Measurements from ENCODE around the gene SYNJ2. TPM values are rescaled to one million over a fixed set of nuclear protein-coding genes. Genes with fewer than 3 reads are reported as not detected.

The SYNJ2 gene
- total and polyA plus RNA-seq, 2 experiments from 2014 or later, result 2.8 to 5.6 TPM

DNA sequence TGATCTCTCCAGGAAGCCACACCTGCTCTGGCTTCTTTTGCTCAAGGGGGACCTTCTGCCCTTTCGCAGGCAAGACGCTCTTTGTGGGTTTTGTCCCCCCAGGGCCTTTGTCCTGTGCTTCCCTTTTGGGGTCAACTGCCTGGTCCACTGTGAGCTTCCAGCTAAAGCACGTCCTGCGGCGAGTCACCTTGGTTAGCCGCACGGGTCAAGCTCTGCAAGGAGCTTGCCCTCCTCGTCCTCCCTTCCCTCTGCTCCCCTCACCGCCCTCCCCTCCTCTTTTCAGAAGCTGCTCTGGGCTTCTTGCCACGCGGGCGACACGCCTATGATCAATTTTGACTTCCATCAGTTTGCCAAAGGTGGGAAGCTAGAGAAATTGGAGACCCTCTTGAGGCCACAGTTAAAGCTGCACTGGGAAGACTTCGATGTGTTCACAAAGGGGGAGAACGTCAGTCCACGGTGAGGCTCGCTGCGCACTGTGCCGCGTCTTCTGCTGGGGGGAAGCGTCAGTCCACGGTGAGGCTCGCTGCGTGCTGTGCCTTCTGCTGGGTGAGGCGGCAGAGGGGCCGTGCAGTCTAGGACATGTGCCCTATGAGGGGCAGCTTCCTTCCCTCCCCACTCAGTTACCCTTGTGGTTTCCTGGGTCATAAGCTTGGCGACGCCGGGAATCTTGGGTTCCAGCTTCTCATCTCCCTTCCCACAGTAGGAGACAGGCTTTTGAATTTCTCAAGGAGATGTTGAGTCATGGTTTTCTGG, 80.2 kb downstream of the SYNJ2 start (continued):
- no peak for TF ChIP-seq EZH2phosphoT487 (IDR thresholded peaks at IDR 0.05; ENCODE audit: unreplicated experiment)

DNA sequence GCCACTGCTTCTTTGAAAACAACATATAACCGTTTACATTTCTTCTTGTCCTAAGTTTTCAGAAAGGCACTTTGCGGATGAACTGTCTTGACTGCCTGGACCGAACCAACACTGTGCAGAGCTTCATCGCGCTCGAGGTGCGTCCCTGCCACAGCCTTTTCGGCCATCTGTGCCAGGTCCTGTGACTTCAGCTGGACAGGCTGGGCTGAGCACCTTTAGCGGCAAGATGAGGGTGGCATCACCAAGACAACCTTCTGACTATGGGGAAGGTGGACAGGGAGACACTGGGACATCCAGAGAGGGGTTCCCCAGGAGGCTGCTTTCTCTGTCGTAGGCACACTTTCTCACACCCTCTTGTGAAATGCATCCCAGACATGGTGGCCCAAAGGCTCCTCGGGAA, 82.1 kb downstream of the SYNJ2 start:
- Histone ChIP-seq H3K4me2 (no peak overlapping the region), H2AFZ (no peak overlapping the region), H3F3A (replicated peaks; ENCODE audit: low read depth) (no peaks in the 10 kb centered on the region), H3K9me2 (ENCODE audit: insufficient read depth) (no peaks in the 10 kb centered on the region), H3K4me1 (ENCODE audit: insufficient read depth) (no peaks in the 10 kb centered on the region), H3K27me3 (ENCODE audit: insufficient read depth) (no peaks in the 10 kb centered on the region), H3K79me2 (replicated peaks; ENCODE audit: insufficient read depth) (no peaks in the 10 kb centered on the region), H3K4me3 (no peak overlapping the region), H3K36me3 (ENCODE audit: insufficient read depth) (no peaks in the 10 kb centered on the region), H3K27ac (ENCODE audit: low read depth) (no peak overlapping the region), H4K20me1 (replicated peaks; ENCODE audit: insufficient read depth) (no peaks in the 10 kb centered on the region)
- DNase-seq (ENCODE audit: low spot score) (no peak), ATAC-seq (no peak)
- peaks cover 11% of the 10 kb centered on the region; the same call in 1 of the 3 replicates for H3K36me3 Mint-ChIP-seq (ENCODE audit: low read depth)
- H3K27me3 Mint-ChIP-seq (ENCODE audit: insufficient read depth, low read depth, poor library complexity), result peaks cover 6% of the 10 kb centered on the region
- no peak overlapping the region for H3K4me3 Mint-ChIP-seq
- H3K4me1 Mint-ChIP-seq, result peaks cover 11% of the 10 kb centered on the region
- H3K27ac Mint-ChIP-seq, result no peak overlapping the region
- no peaks in the 10 kb centered on the region for H3K9me3 Mint-ChIP-seq
- TF ChIP-seq, protein P1, sequence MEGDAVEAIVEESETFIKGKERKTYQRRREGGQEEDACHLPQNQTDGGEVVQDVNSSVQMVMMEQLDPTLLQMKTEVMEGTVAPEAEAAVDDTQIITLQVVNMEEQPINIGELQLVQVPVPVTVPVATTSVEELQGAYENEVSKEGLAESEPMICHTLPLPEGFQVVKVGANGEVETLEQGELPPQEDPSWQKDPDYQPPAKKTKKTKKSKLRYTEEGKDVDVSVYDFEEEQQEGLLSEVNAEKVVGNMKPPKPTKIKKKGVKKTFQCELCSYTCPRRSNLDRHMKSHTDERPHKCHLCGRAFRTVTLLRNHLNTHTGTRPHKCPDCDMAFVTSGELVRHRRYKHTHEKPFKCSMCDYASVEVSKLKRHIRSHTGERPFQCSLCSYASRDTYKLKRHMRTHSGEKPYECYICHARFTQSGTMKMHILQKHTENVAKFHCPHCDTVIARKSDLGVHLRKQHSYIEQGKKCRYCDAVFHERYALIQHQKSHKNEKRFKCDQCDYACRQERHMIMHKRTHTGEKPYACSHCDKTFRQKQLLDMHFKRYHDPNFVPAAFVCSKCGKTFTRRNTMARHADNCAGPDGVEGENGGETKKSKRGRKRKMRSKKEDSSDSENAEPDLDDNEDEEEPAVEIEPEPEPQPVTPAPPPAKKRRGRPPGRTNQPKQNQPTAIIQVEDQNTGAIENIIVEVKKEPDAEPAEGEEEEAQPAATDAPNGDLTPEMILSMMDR (conservative IDR thresholded peaks at IDR 0.05; ENCODE audit: low read depth in 2 of 2), result no peak
- TF ChIP-seq ZNF114 (CRISPR knock-in tag; IDR thresholded peaks at IDR 0.05) (no peak), JUNB (IDR thresholded peaks at IDR 0.05; ENCODE audit: unreplicated experiment) (no peak), CREB1 (CRISPR knock-in tag; IDR thresholded peaks at IDR 0.05; ENCODE audit: low read depth) (no peak), ZNF331 (CRISPR knock-in tag; IDR thresholded peaks at IDR 0.05; ENCODE audit: low read depth) (no peak), EZH2 (IDR thresholded peaks at IDR 0.05; ENCODE audit: low read depth, unreplicated experiment) (no peak), STAT1 (IDR thresholded peaks at IDR 0.05; ENCODE audit: unreplicated experiment) (no peak), NANOG (IDR thresholded peaks at IDR 0.05; ENCODE audit: borderline replicate concordance) (no peak), POLR2AphosphoS5 (IDR thresholded peaks at IDR 0.05; ENCODE audit: low read depth) (no peak)
- TF ChIP-seq, protein P2, sequence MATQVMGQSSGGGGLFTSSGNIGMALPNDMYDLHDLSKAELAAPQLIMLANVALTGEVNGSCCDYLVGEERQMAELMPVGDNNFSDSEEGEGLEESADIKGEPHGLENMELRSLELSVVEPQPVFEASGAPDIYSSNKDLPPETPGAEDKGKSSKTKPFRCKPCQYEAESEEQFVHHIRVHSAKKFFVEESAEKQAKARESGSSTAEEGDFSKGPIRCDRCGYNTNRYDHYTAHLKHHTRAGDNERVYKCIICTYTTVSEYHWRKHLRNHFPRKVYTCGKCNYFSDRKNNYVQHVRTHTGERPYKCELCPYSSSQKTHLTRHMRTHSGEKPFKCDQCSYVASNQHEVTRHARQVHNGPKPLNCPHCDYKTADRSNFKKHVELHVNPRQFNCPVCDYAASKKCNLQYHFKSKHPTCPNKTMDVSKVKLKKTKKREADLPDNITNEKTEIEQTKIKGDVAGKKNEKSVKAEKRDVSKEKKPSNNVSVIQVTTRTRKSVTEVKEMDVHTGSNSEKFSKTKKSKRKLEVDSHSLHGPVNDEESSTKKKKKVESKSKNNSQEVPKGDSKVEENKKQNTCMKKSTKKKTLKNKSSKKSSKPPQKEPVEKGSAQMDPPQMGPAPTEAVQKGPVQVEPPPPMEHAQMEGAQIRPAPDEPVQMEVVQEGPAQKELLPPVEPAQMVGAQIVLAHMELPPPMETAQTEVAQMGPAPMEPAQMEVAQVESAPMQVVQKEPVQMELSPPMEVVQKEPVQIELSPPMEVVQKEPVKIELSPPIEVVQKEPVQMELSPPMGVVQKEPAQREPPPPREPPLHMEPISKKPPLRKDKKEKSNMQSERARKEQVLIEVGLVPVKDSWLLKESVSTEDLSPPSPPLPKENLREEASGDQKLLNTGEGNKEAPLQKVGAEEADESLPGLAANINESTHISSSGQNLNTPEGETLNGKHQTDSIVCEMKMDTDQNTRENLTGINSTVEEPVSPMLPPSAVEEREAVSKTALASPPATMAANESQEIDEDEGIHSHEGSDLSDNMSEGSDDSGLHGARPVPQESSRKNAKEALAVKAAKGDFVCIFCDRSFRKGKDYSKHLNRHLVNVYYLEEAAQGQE (IDR thresholded peaks at IDR 0.05; ENCODE audit: unreplicated experiment), result no peak
- TF ChIP-seq, protein P3, sequence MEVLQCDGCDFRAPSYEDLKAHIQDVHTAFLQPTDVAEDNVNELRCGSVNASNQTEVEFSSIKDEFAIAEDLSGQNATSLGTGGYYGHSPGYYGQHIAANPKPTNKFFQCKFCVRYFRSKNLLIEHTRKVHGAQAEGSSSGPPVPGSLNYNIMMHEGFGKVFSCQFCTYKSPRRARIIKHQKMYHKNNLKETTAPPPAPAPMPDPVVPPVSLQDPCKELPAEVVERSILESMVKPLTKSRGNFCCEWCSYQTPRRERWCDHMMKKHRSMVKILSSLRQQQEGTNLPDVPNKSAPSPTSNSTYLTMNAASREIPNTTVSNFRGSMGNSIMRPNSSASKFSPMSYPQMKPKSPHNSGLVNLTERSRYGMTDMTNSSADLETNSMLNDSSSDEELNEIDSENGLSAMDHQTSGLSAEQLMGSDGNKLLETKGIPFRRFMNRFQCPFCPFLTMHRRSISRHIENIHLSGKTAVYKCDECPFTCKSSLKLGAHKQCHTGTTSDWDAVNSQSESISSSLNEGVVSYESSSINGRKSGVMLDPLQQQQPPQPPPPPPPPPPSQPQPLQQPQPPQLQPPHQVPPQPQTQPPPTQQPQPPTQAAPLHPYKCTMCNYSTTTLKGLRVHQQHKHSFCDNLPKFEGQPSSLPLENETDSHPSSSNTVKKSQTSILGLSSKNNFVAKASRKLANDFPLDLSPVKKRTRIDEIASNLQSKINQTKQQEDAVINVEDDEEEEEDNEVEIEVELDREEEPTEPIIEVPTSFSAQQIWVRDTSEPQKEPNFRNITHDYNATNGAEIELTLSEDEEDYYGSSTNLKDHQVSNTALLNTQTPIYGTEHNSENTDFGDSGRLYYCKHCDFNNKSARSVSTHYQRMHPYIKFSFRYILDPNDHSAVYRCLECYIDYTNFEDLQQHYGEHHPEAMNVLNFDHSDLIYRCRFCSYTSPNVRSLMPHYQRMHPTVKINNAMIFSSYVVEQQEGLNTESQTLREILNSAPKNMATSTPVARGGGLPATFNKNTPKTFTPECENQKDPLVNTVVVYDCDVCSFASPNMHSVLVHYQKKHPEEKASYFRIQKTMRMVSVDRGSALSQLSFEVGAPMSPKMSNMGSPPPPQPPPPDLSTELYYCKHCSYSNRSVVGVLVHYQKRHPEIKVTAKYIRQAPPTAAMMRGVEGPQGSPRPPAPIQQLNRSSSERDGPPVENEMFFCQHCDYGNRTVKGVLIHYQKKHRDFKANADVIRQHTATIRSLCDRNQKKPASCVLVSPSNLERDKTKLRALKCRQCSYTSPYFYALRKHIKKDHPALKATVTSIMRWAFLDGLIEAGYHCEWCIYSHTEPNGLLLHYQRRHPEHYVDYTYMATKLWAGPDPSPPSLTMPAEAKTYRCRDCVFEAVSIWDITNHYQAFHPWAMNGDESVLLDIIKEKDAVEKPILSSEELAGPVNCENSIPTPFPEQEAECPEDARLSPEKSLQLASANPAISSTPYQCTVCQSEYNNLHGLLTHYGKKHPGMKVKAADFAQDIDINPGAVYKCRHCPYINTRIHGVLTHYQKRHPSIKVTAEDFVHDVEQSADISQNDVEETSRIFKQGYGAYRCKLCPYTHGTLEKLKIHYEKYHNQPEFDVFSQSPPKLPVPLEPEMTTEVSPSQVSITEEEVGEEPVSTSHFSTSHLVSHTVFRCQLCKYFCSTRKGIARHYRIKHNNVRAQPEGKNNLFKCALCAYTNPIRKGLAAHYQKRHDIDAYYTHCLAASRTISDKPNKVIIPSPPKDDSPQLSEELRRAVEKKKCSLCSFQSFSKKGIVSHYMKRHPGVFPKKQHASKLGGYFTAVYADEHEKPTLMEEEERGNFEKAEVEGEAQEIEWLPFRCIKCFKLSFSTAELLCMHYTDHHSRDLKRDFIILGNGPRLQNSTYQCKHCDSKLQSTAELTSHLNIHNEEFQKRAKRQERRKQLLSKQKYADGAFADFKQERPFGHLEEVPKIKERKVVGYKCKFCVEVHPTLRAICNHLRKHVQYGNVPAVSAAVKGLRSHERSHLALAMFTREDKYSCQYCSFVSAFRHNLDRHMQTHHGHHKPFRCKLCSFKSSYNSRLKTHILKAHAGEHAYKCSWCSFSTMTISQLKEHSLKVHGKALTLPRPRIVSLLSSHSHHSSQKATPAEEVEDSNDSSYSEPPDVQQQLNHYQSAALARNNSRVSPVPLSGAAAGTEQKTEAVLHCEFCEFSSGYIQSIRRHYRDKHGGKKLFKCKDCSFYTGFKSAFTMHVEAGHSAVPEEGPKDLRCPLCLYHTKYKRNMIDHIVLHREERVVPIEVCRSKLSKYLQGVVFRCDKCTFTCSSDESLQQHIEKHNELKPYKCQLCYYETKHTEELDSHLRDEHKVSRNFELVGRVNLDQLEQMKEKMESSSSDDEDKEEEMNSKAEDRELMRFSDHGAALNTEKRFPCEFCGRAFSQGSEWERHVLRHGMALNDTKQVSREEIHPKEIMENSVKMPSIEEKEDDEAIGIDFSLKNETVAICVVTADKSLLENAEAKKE (CRISPR knock-in tag; IDR thresholded peaks at IDR 0.05), result no peak
- TF ChIP-seq, protein P4, sequence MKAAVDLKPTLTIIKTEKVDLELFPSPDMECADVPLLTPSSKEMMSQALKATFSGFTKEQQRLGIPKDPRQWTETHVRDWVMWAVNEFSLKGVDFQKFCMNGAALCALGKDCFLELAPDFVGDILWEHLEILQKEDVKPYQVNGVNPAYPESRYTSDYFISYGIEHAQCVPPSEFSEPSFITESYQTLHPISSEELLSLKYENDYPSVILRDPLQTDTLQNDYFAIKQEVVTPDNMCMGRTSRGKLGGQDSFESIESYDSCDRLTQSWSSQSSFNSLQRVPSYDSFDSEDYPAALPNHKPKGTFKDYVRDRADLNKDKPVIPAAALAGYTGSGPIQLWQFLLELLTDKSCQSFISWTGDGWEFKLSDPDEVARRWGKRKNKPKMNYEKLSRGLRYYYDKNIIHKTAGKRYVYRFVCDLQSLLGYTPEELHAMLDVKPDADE (IDR thresholded peaks at IDR 0.05), result no peak

Measured in GM23338 (cell line).